Measurements from ENCODE around the gene FKBP5. TPM values are rescaled to one million over a fixed set of nuclear protein-coding genes. Genes with fewer than 3 reads are reported as not detected.
"Not testable (repeated sequence)": the region's sequence is repeated elsewhere in the genome, so short reads cannot be mapped to it uniquely, and the experiment has no call there.

FKBP5 gene
- total RNA-seq, 1 donor from 2014 or later, result 112 TPM

DNA sequence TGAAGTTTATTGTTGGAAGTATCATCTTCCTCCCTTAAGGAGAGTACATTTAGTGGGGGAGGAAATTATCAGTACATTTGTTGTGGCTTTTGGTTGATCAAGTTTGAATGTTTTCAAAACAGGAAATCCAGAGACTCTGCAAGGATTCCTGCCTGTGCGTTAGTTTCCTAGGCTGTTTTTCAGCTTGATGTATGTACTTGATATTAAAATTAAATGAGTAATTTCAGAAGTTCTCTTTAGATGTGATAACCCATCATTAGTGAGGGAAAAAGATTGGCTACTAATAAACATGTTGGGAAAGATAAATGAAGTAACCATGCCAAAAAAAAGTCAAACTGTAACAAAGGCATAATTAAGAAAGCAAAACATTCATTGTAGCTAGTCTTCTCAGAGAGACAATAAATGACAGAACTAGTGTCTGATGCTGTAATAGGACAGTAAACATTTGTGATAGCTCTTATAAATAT is 88.0 kb downstream of the FKBP5 start:
- Histone ChIP-seq H3K27me3 (no peaks in the 10 kb centered on the region), H3K36me3 (peaks cover 16 to 17% of the 10 kb centered on the region in 2 donors), H3K4me1 (peaks cover 24 to 86% of the 10 kb centered on the region in 2 donors), H3K4me3 (peak overlapping the region in 1 of 2 donors; percentile 51), H3K27ac (peak overlapping the region; percentile 95 to 97), H3K9me3 (no peaks in the 10 kb centered on the region)
- no peak for DNase-seq (ENCODE audit: low spot score in 2 of 2)
- TF ChIP-seq, protein P1, sequence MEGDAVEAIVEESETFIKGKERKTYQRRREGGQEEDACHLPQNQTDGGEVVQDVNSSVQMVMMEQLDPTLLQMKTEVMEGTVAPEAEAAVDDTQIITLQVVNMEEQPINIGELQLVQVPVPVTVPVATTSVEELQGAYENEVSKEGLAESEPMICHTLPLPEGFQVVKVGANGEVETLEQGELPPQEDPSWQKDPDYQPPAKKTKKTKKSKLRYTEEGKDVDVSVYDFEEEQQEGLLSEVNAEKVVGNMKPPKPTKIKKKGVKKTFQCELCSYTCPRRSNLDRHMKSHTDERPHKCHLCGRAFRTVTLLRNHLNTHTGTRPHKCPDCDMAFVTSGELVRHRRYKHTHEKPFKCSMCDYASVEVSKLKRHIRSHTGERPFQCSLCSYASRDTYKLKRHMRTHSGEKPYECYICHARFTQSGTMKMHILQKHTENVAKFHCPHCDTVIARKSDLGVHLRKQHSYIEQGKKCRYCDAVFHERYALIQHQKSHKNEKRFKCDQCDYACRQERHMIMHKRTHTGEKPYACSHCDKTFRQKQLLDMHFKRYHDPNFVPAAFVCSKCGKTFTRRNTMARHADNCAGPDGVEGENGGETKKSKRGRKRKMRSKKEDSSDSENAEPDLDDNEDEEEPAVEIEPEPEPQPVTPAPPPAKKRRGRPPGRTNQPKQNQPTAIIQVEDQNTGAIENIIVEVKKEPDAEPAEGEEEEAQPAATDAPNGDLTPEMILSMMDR (IDR thresholded peaks at IDR 0.05), result no peak
- intact Hi-C loops (cut with DNase I), result loop anchor here (1.0 to 5.0 kb wide), 2 partner anchors 9 to 87 kb away; partner anchors contain the start of gene FKBP5

GRCh38 chr6:35599761-35600658 is 88.7 kb downstream of the FKBP5 start:
- Histone ChIP-seq H3K4me1 (peaks cover 24 to 86% of the 10 kb centered on the region in 2 donors), H3K27ac (peak overlapping the region; percentile 95 to 97), H3K4me3 (no peak overlapping the region), H3K36me3 (peaks cover 23% of the 10 kb centered on the region in 2 donors), H3K9me3 (no peaks in the 10 kb centered on the region), H3K27me3 (no peaks in the 10 kb centered on the region)
- TF ChIP-seq, protein P1 (IDR thresholded peaks at IDR 0.05), result no peak
- no peak for DNase-seq (ENCODE audit: low spot score in 2 of 2)
- intact Hi-C loops (cut with DNase I), result loop anchor here (5.0 kb wide), 1 partner anchor 87 kb away; the partner anchor contains the start of gene FKBP5

DNA sequence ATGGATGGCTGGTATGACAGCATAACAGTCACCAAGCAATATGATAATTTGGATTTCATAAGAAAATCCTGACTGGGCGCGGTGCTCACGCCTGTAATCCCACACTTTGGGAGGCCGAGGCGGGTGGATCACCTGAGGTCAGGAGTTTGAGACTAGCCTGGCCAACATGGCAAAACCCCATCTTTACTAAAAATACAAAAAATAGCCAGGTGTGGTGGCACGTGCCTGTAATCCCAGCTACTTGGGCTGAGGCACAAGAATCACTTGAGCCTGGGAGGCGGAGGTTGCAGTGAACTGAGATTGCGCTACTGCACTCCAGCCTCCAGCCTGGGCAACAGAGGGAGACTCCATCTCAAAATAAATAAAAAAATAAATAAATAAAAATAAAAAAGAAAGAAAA is 90.1 kb downstream of the FKBP5 start:
- H3K27me3 ChIP-seq, result not testable (repeated sequence)
- H3K4me1 ChIP-seq, result peaks cover 18 to 73% of the 10 kb centered on the region in 2 donors

GRCh38 chr6:35596448-35597442 is 92.0 kb downstream of the FKBP5 start:
- H3K4me3 ChIP-seq, result no peak overlapping the region
- H3K27me3 ChIP-seq, result no peaks in the 10 kb centered on the region
- TF ChIP-seq, protein P1 (IDR thresholded peaks at IDR 0.05), result no peak
- peaks cover 47 to 56% of the 10 kb centered on the region in 2 donors for H3K36me3 ChIP-seq
- intact Hi-C loops (cut with DNase I), result no loop called here
- peak overlapping the region; percentile 31 to 32 for H3K27ac ChIP-seq
- H3K9me3 ChIP-seq, result no peaks in the 10 kb centered on the region
- H3K4me1 ChIP-seq, result peaks cover 23 to 64% of the 10 kb centered on the region in 2 donors
- DNase-seq (ENCODE audit: low spot score in 2 of 2), result no peak

More for the DNA sequence above, 90.1 kb downstream of the FKBP5 start:
- Histone ChIP-seq H3K27ac (peak overlapping the region; percentile 33 to 95), H3K36me3 (peaks cover 37% of the 10 kb centered on the region in 2 donors)
- H3K4me3 ChIP-seq; DNase-seq (ENCODE audit: low spot score in 2 of 2); intact Hi-C loops (cut with DNase I); H3K9me3 ChIP-seq: not testable (repeated sequence)

GRCh38 chr6:35594503-35595186 is 94.1 kb downstream of the FKBP5 start:
- no peak for DNase-seq (ENCODE audit: low spot score in 2 of 2)
- no peaks in the 10 kb centered on the region for H3K9me3 ChIP-seq
- no peak overlapping the region for H3K4me3 ChIP-seq
- H3K27ac ChIP-seq, result no peak overlapping the region
- TF ChIP-seq, protein P1 (IDR thresholded peaks at IDR 0.05), result no peak
- H3K27me3 ChIP-seq, result no peaks in the 10 kb centered on the region
- H3K36me3 ChIP-seq, result peaks cover 51 to 67% of the 10 kb centered on the region in 2 donors
- peaks cover 28 to 63% of the 10 kb centered on the region in 2 donors for H3K4me1 ChIP-seq
- intact Hi-C loops (cut with DNase I), result no loop called here
